ENCODE results near the gene TFCP2L1. TPM values are rescaled to one million over a fixed set of nuclear protein-coding genes. Genes with fewer than 3 reads are reported as not detected.

The TFCP2L1 gene
- total and polyA plus RNA-seq, 9 donors, result 0.05 to 13.8 (median 0.86) TPM; not detected in 1

GRCh38 chr2:121234144-121234543, 50.9 kb downstream of the TFCP2L1 start:
- intact Hi-C loops (cut with DNase I), result no loop called here

GRCh38 chr2:121233486-121234110, 51.4 kb downstream of the TFCP2L1 start:
- TF ChIP-seq CTCF (IDR thresholded peaks at IDR 0.05) (no peak), EP300 (IDR thresholded peaks at IDR 0.05) (no peak), POLR2A (IDR thresholded peaks at IDR 0.05) (no peak)
- Histone ChIP-seq H3K27ac (no peak overlapping the region), H3K9me3 (no peaks in the 10 kb centered on the region), H3K4me1 (ENCODE audit: insufficient read depth) (no peaks in the 10 kb centered on the region), H3K36me3 (no peaks in the 10 kb centered on the region), H3K27me3 (no peaks in the 10 kb centered on the region), H3K4me3 (no peak overlapping the region)
- intact Hi-C loops (cut with DNase I), result no loop called here
- DNase-seq, result no peak
- WGBS, 3 donors, result 75 to 83% (median 79%) methylated on average over 10 to 11 of the region's 11 CpGs

More at GRCh38 chr2:121234144-121234543, 50.9 kb downstream of the TFCP2L1 start:
- H3K4me1 ChIP-seq (ENCODE audit: insufficient read depth), result no peaks in the 10 kb centered on the region
- H3K9me3 ChIP-seq, result no peaks in the 10 kb centered on the region
- no peak overlapping the region for H3K4me3 ChIP-seq
- DNase-seq, result no peak
- 79 to 82% (median 80%) methylated on average over 7 of the region's 7 CpGs for WGBS, 3 donors
- no peaks in the 10 kb centered on the region for H3K27me3 ChIP-seq
- no peak overlapping the region for H3K27ac ChIP-seq
- TF ChIP-seq EP300 (IDR thresholded peaks at IDR 0.05) (no peak), POLR2A (IDR thresholded peaks at IDR 0.05) (no peak), CTCF (IDR thresholded peaks at IDR 0.05) (no peak)
- H3K36me3 ChIP-seq, result no peaks in the 10 kb centered on the region

GRCh38 chr2:121232626-121233265, 52.3 kb downstream of the TFCP2L1 start:
- TF ChIP-seq POLR2A (IDR thresholded peaks at IDR 0.05) (no peak), CTCF (IDR thresholded peaks at IDR 0.05) (no peak), EP300 (IDR thresholded peaks at IDR 0.05) (no peak)
- H3K4me3 ChIP-seq, result no peak overlapping the region
- no peak for DNase-seq
- H3K27me3 ChIP-seq, result no peaks in the 10 kb centered on the region
- no peak overlapping the region for H3K27ac ChIP-seq
- intact Hi-C loops (cut with DNase I), result no loop called here
- no peaks in the 10 kb centered on the region for H3K36me3 ChIP-seq
- no peaks in the 10 kb centered on the region for H3K9me3 ChIP-seq
- H3K4me1 ChIP-seq (ENCODE audit: insufficient read depth), result no peaks in the 10 kb centered on the region
- 88 to 91% (median 89%) methylated on average over 6 of the region's 6 CpGs for WGBS, 3 donors

GRCh38 chr2:121231385-121232000, 53.5 kb downstream of the TFCP2L1 start:
- no peaks in the 10 kb centered on the region for H3K9me3 ChIP-seq
- H3K27me3 ChIP-seq, result no peaks in the 10 kb centered on the region
- no peaks in the 10 kb centered on the region for H3K4me1 ChIP-seq (ENCODE audit: insufficient read depth)
- intact Hi-C loops (cut with DNase I), result no loop called here
- H3K36me3 ChIP-seq, result no peaks in the 10 kb centered on the region
- TF ChIP-seq CTCF (IDR thresholded peaks at IDR 0.05) (no peak), POLR2A (IDR thresholded peaks at IDR 0.05) (no peak), EP300 (IDR thresholded peaks at IDR 0.05) (no peak)
- no peak overlapping the region for H3K4me3 ChIP-seq
- H3K27ac ChIP-seq, result no peak overlapping the region
- 83 to 90% (median 87%) methylated on average over 17 of the region's 17 CpGs for WGBS, 3 donors
- no peak for DNase-seq
